Sigmoid colon (tissue), 7 donors: Measurements from ENCODE around the gene MND1. TPM values are rescaled to one million over a fixed set of nuclear protein-coding genes. Genes with fewer than 3 reads are reported as not detected.

Experiments
- DNase-seq: peaks from one replicate; pipeline ENCODE4 v3.0.0-alpha.2; 2019
- H3K27ac ChIP-seq, 4 donors: fragments of 200-600 bp; sonication (generic); one replicate each; pipeline ENCODE4 v1.5.1; 2016 to 2019; ENCODE audit warnings: mild to moderate bottlenecking in 1 of 4
- H3K27me3 ChIP-seq, 3 donors: fragments of 200-600 bp; sonication (generic); one replicate each; pipeline ENCODE4 v1.5.1; 2019; ENCODE audit warnings: mild to moderate bottlenecking in 1 of 3
- H3K36me3 ChIP-seq, 4 donors: fragments of 200-600 bp; sonication (generic); one replicate each; pipeline ENCODE4 v1.5.1; 2016 to 2019
- H3K4me1 ChIP-seq, 4 donors: fragments of 200-600 bp; sonication (generic); one replicate each; pipeline ENCODE4 v1.5.1; 2017 to 2019
- H3K4me3 ChIP-seq, 4 donors: fragments of 200-600 bp; sonication (generic); one replicate each; pipeline ENCODE4 v1.5.1; 2017 to 2019; ENCODE audit warnings: mild to moderate bottlenecking in 2 of 4, moderate library complexity in 1 of 4
- H3K9me3 ChIP-seq, 4 donors: fragments of 200-600 bp in 3 of 4; sonication (generic) in 3 of 4; one replicate each; pipeline versions ENCODE4 v1.5.1 to v1.6.1; 2013 to 2019
- EP300 ChIP-seq, 4 donors: sonication (generic); formaldehyde crosslinking; IDR thresholded peaks; one replicate each; pipeline ENCODE4 v1.6.1; 2017; ENCODE audit warnings: antibody characterized with exemption in 4 of 4
- POLR2A ChIP-seq, 2 donors: fragments of 450-650 bp; IDR thresholded peaks; one replicate each; pipeline ENCODE4 v1.6.1; 2016; ENCODE audit warnings: antibody characterized with exemption in 2 of 2, mild to moderate bottlenecking in 2 of 2, moderate library complexity in 2 of 2
- POLR2AphosphoS5 ChIP-seq, 4 donors: sonication (generic); formaldehyde crosslinking; IDR thresholded peaks; one replicate each; pipeline ENCODE4 v1.6.1; 2017; ENCODE audit warnings: antibody characterized with exemption in 4 of 4
- WGBS, 2 donors: extraction: QIAGEN DNeasy Blood & Tissue Kit; methylation state at CpG; one replicate each; pipeline ENCODE4 v1.1.7; 2013; 5-methylcytosine and 5-hydroxymethylcytosine counted together
- intact Hi-C: fragments of 100-400 bp; cut with DNase I; formaldehyde crosslinking; loops from one replicate; pipeline ENCODE4 v1.15.1; 2023
- polyA plus RNA-seq, 3 donors: library from polyadenylated mRNA; stranded (reverse); fragments of 200-250 nt; gene quantifications; one replicate each; pipeline ENCODE4 v1.2.3, GENCODE V29; 2013
- total RNA-seq, 4 donors: library from RNA; depleted of rRNA; stranded (reverse); fragments of >200 nt; gene quantifications; one replicate each; pipeline ENCODE4 v1.1.0, GENCODE V29; 2016
- TF ChIP-seq, protein P1 (sequence below), 4 experiments: fragments of 450-650 bp in 3 of 4; fragments of 200-600 bp in 1 of 4; IDR thresholded peaks; one replicate each; pipeline ENCODE4 v1.5.1; 2016 to 2019; ENCODE audit warnings: antibody characterized with exemption in 4 of 4, mild to moderate bottlenecking in 3 of 4, moderate library complexity in 2 of 4
- donor health status: healthy with polysubstance abuse.
- donor health status: Bipolar disorder and iron deficiency.
- donor health status: healthy.

The MND1 gene
- total and polyA plus RNA-seq, 7 donors: 2.4 to 7.1 (median 4.0) TPM; not detected in 3

- Histone ChIP-seq H3K4me3 (no peak overlapping the region), H3K9me3 (no peaks in the 10 kb centered on the region), H3K36me3 (no peaks in the 10 kb centered on the region), H3K4me1 (peaks cover 0 to 11% (median 8%) of the 10 kb centered on the region in 4 donors), H3K27ac (no peak overlapping the region), H3K27me3 (no peaks in the 10 kb centered on the region)
- intact Hi-C loops: no loop called here
- TF ChIP-seq EP300 (IDR thresholded peaks at IDR 0.05) (no peak), POLR2AphosphoS5 (IDR thresholded peaks at IDR 0.05) (no peak), POLR2A (IDR thresholded peaks at IDR 0.05) (no peak)
- TF ChIP-seq, protein P1, sequence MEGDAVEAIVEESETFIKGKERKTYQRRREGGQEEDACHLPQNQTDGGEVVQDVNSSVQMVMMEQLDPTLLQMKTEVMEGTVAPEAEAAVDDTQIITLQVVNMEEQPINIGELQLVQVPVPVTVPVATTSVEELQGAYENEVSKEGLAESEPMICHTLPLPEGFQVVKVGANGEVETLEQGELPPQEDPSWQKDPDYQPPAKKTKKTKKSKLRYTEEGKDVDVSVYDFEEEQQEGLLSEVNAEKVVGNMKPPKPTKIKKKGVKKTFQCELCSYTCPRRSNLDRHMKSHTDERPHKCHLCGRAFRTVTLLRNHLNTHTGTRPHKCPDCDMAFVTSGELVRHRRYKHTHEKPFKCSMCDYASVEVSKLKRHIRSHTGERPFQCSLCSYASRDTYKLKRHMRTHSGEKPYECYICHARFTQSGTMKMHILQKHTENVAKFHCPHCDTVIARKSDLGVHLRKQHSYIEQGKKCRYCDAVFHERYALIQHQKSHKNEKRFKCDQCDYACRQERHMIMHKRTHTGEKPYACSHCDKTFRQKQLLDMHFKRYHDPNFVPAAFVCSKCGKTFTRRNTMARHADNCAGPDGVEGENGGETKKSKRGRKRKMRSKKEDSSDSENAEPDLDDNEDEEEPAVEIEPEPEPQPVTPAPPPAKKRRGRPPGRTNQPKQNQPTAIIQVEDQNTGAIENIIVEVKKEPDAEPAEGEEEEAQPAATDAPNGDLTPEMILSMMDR (IDR thresholded peaks at IDR 0.05): no peak
- no peak for DNase-seq
These were observed 2.6 kb downstream of the MND1 start for GRCh38 chr4:153347117-153347516.

DNA sequence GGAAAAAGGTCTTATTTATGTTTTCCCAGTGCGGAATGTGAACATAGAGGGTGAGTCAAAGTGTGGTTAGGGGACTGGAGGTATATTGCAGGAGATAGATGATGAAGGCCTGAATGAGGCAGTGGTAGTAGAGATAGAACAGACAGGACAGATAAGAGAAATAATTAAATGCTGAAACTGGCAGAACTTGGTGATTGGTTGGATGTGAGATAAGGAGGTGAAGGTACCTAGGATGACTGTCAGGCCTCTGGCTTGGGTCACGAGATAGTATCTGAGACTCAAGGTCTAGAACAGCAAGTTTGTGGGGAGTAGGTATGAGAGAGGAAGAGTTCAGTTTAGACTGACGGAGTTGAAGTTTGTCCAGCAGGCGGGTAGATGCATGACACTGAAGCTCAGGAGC is 3.5 kb downstream of the MND1 start:
- H3K4me1 ChIP-seq: peaks cover 0 to 11% (median 8%) of the 10 kb centered on the region in 4 donors
- DNase-seq: no peak
- intact Hi-C loops: no loop called here
- no peaks in the 10 kb centered on the region for H3K36me3 ChIP-seq
- H3K4me3 ChIP-seq: no peak overlapping the region
- 76 to 93% methylated on average over 4 of the region's 4 CpGs for WGBS, 2 donors
- no peak for TF ChIP-seq POLR2AphosphoS5 (IDR thresholded peaks at IDR 0.05)
- TF ChIP-seq, protein P1 (IDR thresholded peaks at IDR 0.05): no peak
- no peak for TF ChIP-seq EP300 (IDR thresholded peaks at IDR 0.05)
- TF ChIP-seq POLR2A (IDR thresholded peaks at IDR 0.05): no peak
- H3K27me3 ChIP-seq: no peaks in the 10 kb centered on the region
- H3K9me3 ChIP-seq: no peaks in the 10 kb centered on the region
- H3K27ac ChIP-seq: no peak overlapping the region

- Histone ChIP-seq H3K4me3 (no peak overlapping the region), H3K9me3 (no peaks in the 10 kb centered on the region), H3K4me1 (peaks cover 0 to 11% (median 6%) of the 10 kb centered on the region in 4 donors), H3K27ac (no peak overlapping the region), H3K27me3 (no peaks in the 10 kb centered on the region), H3K36me3 (no peaks in the 10 kb centered on the region)
- intact Hi-C loops: no loop called here
- TF ChIP-seq POLR2A (IDR thresholded peaks at IDR 0.05) (no peak), POLR2AphosphoS5 (IDR thresholded peaks at IDR 0.05) (no peak), EP300 (IDR thresholded peaks at IDR 0.05) (no peak)
- TF ChIP-seq, protein P1 (IDR thresholded peaks at IDR 0.05): no peak
- WGBS, 2 donors: 90 to 93% methylated on average over 1 of the region's 1 CpG
- no peak for DNase-seq
These were observed 4.8 kb downstream of the MND1 start for GRCh38 chr4:153349206-153349805.

GRCh38 chr4:153362184-153362583 is 17.7 kb downstream of the MND1 start:
- Histone ChIP-seq H3K4me3 (no peak overlapping the region), H3K9me3 (no peaks in the 10 kb centered on the region), H3K27ac (no peak overlapping the region), H3K36me3 (no peaks in the 10 kb centered on the region), H3K4me1 (no peaks in the 10 kb centered on the region), H3K27me3 (peaks cover 0 to 3% (median 0%) of the 10 kb centered on the region in 3 donors)
- no peak for TF ChIP-seq POLR2AphosphoS5 (IDR thresholded peaks at IDR 0.05)
- TF ChIP-seq EP300 (IDR thresholded peaks at IDR 0.05): no peak
- TF ChIP-seq, protein P1 (IDR thresholded peaks at IDR 0.05): no peak
- TF ChIP-seq POLR2A (IDR thresholded peaks at IDR 0.05): no peak
- intact Hi-C loops: no loop called here
- 80 to 88% methylated on average over 3 of the region's 3 CpGs for WGBS, 2 donors
- DNase-seq: no peak

DNA sequence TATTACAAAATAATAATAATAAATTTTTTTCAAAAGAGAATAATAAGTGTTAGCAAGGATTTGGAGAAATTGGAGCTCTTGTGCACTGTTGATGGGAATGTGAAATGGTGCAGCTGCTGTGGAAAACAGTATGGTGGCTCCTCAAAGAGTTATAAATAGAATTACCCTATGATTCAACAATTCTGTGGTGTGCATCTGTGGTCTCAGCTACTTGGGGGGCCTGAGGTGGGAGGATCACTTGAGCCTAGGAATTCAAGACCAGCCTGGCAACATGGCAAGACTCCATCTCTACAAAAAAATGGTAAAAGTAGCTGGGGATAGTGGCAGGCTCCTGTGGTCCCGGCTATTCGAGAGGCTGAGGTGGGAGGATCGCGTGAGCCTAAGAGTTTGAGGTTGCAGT is 19.6 kb downstream of the MND1 start:
- H3K36me3 ChIP-seq: no peaks in the 10 kb centered on the region
- no peak for DNase-seq
- no peak overlapping the region for H3K27ac ChIP-seq
- peaks cover 0 to 3% (median 0%) of the 10 kb centered on the region in 3 donors for H3K27me3 ChIP-seq
- H3K4me3 ChIP-seq: no peak overlapping the region
- 99% methylated on average over 4 of the region's 4 CpGs for WGBS, 2 donors
- no peak for TF ChIP-seq POLR2AphosphoS5 (IDR thresholded peaks at IDR 0.05)
- no peak for TF ChIP-seq POLR2A (IDR thresholded peaks at IDR 0.05)
- TF ChIP-seq, protein P1 (IDR thresholded peaks at IDR 0.05): no peak
- no peak for TF ChIP-seq EP300 (IDR thresholded peaks at IDR 0.05)
- intact Hi-C loops: no loop called here
- no peaks in the 10 kb centered on the region for H3K9me3 ChIP-seq
- no peaks in the 10 kb centered on the region for H3K4me1 ChIP-seq
